Urinary bladder (tissue), 4 donors: ENCODE data around the gene ADCYAP1R1. TPM values are rescaled to one million over a fixed set of nuclear protein-coding genes. Genes with fewer than 3 reads are reported as not detected.

ENCODE experiments used
- DNase-seq: peaks from one replicate; pipeline ENCODE4 v3.0.0-alpha.2; 2015; ENCODE audit errors: extremely low spot score
- H3K27ac ChIP-seq: one replicate; pipeline ENCODE4 v1.5.1; 2013; ENCODE audit warnings: low read depth, mild to moderate bottlenecking, moderate library complexity
- H3K36me3 ChIP-seq: one replicate; pipeline ENCODE4 v1.6.1; 2013; ENCODE audit warnings: mild to moderate bottlenecking, moderate library complexity; ENCODE audit not compliant: insufficient read depth
- H3K4me1 ChIP-seq: one replicate; pipeline ENCODE4 v1.6.1; 2013; ENCODE audit warnings: mild to moderate bottlenecking, moderate library complexity; ENCODE audit not compliant: insufficient read depth
- H3K4me3 ChIP-seq: one replicate; pipeline ENCODE4 v1.5.1; 2013; ENCODE audit warnings: low read depth, low read length
- WGBS: extraction: QIAGEN DNeasy Blood & Tissue Kit; methylation state at CpG from one replicate; pipeline ENCODE4 v1.1.7; 2013; 5-methylcytosine and 5-hydroxymethylcytosine counted together
- polyA plus RNA-seq: library from polyadenylated mRNA; stranded (reverse); fragments of 200-250 nt; gene quantifications from one replicate; pipeline ENCODE4 v1.2.3, GENCODE V29; 2013
- total RNA-seq: library from RNA; depleted of rRNA; stranded (reverse); fragments of >200 nt; gene quantifications from one replicate; pipeline ENCODE4 v1.2.3, GENCODE V29; 2014
- donor health status: healthy with polysubstance abuse.
- donor health status: healthy.

Gene ADCYAP1R1
- total and polyA plus RNA-seq, 2 donors, result 4.5 to 4.9 TPM

DNA sequence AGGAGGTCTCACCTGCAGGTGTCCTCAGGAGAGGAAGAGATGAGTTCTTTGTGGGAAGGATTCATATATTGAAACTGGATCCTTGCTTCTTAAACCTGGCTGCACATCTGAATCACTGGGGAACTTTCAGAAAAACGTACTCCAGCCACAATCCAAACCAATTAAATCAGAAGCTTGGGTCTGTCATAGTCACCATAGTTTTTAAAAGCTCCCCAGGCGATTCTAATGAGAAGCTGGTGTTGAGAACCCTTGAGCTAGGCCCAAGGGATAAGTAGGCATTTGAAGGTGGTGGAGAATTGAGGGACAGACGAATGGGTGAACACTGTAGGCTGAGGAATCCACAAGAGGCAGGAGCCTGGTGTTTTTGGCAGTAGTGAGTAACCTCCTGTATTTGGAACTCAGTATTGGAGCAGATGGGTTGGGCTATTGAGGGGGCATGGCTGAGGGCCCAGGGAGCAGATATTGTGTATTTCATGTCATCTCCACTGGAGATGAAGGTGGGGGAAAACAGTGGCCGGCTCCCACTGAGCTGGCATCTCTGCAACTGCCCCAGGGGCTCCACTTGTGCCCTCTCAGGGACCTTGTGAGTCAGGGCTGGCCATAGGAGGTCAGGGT is 14.5 kb downstream of the ADCYAP1R1 start:
- whole genome bisulfite sequencing, result 77% methylated on average over 4 of the region's 4 CpGs
- Histone ChIP-seq H3K4me3 (no peak overlapping the region), H3K36me3 (no peaks in the 10 kb centered on the region), H3K27ac (no peak overlapping the region), H3K4me1 (no peaks in the 10 kb centered on the region)
- DNase-seq, result no peak

DNA sequence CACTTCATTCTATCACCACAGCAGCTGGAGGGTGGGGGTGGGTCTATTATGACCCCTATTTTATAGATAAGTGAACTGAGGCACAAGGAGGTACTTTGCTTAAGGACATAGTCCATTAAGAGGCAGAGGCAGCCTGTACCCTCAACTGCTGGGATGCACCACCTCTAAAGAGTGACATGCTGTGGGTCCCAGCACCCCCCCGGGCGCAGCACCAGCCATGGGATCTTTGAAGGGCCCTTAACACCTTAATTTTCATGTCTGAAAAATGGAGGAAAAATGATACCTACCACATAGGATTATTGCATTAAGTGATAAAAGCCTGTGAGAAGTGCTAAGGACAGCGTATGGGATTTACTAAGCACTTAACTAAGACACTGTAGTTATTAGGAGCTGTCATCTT is 15.4 kb downstream of the ADCYAP1R1 start:
- H3K4me1 ChIP-seq, result no peaks in the 10 kb centered on the region
- no peak overlapping the region for H3K4me3 ChIP-seq
- no peak for DNase-seq
- WGBS, result 75% methylated on average over 3 of the region's 3 CpGs
- no peak overlapping the region for H3K27ac ChIP-seq
- H3K36me3 ChIP-seq, result no peaks in the 10 kb centered on the region

DNA sequence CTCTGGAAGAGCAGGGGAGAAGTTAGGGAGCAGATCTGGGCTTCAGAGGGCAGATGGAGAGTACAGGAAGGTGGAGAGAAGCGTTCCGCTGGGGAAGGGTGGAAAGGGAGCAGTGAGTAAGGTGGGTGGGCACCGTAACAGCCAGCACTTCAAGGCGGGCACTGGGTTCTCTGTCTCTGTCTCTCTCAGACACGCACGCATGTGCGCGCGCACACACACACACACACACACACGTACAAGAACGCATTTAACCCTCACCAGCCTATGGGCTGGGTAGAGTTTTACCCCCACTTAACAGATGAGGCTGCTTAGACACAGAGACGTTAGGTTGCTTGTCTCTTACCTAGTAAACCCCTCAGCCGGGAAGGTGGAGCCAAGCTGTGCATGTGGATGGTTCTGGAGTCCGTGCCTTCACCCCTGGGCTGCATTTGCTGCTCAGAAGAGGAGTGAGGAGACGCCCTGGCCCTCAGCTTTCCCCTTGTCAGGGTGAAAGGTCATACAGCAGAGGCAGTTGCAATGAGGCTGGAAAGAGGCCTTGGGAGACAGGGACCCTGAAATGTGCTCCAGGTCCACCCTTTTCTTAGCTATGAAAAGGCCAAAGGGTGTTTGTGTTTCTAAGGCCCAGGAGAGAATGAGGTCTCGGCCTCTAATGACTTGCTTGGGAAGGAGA is 16.0 kb downstream of the ADCYAP1R1 start:
- Histone ChIP-seq H3K36me3 (no peaks in the 10 kb centered on the region), H3K27ac (no peak overlapping the region), H3K4me3 (no peak overlapping the region), H3K4me1 (no peaks in the 10 kb centered on the region)
- 93% methylated on average over 16 of the region's 16 CpGs for WGBS
- DNase-seq, result no peak

DNA sequence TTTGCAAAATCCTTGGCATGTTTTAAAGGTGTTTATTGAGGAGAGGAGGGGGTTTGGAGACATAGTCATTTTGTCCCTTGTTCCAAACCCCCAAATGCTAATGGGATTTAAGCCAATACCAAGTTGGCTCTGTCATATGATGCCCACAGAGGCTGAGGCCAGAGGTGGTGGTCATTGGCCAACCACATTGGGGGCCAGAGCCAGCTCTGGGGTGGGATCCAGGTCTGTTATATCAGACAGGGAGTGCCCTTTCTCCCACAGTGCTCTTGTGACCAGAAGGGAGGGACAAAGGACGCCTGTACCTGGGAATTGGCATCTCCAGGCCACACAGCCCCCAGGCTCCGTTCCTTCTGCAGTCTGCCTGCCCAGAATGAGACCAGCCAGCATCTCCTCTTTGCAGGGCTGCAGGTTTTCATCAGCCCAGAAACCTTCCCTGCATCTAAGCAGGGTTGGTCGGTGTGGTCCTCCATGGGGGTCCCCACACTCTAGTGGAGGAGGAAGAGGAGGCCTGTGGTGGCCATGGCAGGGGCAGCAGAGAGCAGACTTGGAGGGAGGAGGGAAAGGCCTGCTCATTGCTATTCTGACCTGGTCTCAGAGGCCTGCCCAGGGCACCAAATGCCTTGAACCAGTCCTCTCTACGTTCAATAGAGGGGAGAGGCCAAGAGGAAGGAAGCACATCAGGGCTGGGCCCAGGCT is 17.9 kb downstream of the ADCYAP1R1 start:
- H3K4me3 ChIP-seq, result no peak overlapping the region
- no peaks in the 10 kb centered on the region for H3K36me3 ChIP-seq
- DNase-seq, result no peak
- WGBS, result 76% methylated on average over 4 of the region's 4 CpGs
- no peak overlapping the region for H3K27ac ChIP-seq
- H3K4me1 ChIP-seq, result no peaks in the 10 kb centered on the region

DNA sequence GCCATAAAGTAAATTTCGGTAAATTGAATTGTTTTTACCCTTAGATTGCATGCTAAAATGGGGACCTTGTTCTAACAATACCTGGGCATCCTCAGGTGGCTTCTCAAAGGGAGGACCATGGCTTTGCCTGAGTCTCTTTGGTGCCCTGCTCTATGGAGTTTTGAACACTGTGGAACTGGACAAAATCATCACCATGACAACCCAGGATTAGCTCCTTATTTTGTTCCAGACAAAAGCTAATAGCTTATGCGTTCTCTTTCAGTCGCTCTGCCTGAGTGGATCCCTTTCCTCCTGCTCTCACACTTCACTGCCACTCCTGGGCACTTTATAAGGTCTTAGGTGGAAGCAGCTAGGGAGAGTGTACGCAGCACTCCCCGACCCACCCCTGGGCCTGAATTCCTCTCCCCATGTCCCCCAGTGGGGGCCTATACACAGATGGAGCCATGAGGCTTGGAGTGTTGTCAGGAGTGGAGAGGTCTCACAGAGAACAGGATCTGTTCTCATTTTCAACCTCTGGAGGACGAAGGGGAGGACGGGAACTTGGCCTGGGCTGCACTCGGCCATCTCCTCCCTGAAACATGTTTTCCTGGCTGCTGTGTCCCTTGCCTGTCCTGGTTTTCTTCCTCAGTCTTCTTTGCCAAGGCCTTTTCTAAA is 19.0 kb downstream of the ADCYAP1R1 start:
- H3K4me1 ChIP-seq, result no peaks in the 10 kb centered on the region
- WGBS, result 74% methylated on average over 8 of the region's 8 CpGs
- no peak for DNase-seq
- H3K27ac ChIP-seq, result no peak overlapping the region
- H3K36me3 ChIP-seq, result no peaks in the 10 kb centered on the region
- H3K4me3 ChIP-seq, result no peak overlapping the region

DNA sequence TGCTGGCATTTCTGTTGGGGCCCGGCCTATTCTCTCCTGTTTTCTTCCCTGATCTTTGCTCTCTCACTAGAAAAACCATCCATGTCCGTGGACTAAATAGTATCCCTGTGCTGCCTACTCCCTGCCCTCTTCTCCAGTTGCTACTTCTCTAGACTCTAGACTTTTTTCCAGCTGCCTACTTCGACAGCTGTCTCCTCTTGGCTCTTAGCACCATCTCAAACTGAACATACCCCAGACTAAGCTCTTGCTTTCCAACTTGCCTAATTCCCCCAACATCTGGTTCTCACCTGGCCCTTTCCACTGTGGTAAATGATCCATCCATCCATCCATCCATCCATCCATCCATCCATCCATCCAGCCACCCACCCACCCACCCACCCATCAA is 19.5 kb downstream of the ADCYAP1R1 start:
- no peak overlapping the region for H3K27ac ChIP-seq
- no peak for DNase-seq
- WGBS, result 65% methylated on average over 3 of the region's 3 CpGs
- H3K4me3 ChIP-seq, result no peak overlapping the region
- H3K4me1 ChIP-seq, result no peaks in the 10 kb centered on the region
- H3K36me3 ChIP-seq, result no peaks in the 10 kb centered on the region

DNA sequence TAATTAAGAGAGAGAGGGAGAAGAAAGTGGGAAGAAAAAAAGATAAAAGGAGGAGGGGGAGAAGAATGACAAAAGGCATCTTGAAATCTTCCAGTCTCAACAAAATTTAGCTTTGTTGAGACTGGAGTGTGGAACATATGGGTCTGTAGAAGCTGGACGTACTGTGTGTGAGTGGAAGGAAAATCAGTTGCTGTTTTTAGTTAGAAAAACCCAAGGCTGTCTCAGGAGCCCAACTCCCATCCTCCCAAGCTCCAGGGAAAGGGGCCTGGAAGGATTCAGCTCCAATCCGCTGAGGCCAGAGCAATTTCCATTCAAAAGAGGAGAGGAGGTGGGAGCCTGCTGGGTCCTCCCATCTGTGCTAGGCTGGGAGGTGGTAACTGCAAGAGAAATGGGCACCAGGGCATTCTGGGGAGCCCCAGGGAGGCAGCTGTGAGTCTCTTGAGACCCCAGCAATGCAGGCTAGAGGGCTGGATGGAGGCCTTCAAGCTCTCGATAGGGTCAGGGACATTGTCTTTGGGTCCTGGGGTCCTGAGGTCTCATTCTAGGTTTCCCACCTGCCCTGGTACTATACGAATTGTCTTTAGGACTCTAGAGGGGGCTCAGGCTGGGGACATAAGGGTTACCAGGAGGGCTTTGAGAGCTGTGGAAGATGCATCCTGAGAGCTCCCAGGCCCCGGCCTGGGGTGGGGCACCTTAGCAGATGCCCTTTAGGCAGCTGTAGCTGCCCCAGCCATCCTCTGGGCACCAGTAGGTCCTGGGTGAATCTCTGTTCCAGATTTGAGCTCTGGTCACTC is 21.4 kb downstream of the ADCYAP1R1 start:
- WGBS, result 86% methylated on average over 5 of the region's 5 CpGs
- H3K4me3 ChIP-seq, result no peak overlapping the region
- no peaks in the 10 kb centered on the region for H3K36me3 ChIP-seq
- no peak overlapping the region for H3K27ac ChIP-seq
- H3K4me1 ChIP-seq, result no peaks in the 10 kb centered on the region
- DNase-seq, result no peak

DNA sequence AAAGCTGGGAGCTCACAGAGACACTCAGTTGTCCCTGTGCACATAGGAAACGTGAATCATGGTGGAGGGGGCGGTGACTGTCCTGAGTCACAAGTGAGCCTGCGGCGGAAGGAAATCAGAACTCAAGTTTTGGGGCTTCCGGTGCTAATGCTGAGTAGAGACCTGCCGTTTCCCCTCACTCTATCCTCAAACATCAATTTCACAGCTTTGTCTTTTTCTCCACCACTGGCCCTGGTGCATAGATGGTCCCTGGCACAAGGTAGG is 21.9 kb downstream of the ADCYAP1R1 start:
- H3K4me1 ChIP-seq, result no peaks in the 10 kb centered on the region
- 86% methylated on average over 6 of the region's 6 CpGs for WGBS
- DNase-seq, result no peak
- H3K36me3 ChIP-seq, result no peaks in the 10 kb centered on the region
- H3K4me3 ChIP-seq, result no peak overlapping the region
- no peak overlapping the region for H3K27ac ChIP-seq

DNA sequence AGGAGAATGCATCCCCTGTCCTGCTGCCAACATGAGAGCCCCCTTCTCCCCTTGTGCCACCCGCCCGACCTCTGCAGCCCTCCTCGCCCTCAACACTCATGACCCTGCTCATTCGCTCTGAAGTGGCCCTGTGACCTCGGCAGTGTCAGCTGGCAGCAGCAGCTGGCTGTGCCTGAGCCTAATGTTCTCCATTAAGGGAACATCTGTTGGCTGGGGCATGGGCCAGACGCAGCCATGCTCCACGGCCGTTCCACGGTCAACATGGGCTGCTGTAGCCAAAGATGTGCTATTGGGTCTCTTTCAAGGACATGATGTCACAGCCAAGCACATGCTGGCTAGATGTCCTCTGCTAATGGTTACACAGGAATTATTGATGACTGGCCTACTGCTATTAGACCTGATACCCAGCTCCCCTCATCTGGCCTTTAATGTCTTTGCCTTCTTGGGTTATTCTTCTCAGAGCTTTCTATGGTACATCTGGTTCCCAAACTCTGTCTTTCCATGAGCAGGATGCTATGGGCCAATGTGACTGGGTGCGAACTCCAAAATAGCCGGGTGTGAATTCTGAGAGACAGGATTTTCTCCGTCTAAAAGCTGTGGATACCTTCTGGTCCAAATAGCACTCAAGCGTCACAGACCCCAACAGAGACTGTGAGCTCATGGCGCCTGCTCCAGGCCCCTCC is 22.4 kb downstream of the ADCYAP1R1 start:
- Histone ChIP-seq H3K4me1 (no peaks in the 10 kb centered on the region), H3K36me3 (no peaks in the 10 kb centered on the region), H3K27ac (no peak overlapping the region), H3K4me3 (no peak overlapping the region)
- whole genome bisulfite sequencing, result 85% methylated on average over 14 of the region's 14 CpGs
- DNase-seq, result no peak

DNA sequence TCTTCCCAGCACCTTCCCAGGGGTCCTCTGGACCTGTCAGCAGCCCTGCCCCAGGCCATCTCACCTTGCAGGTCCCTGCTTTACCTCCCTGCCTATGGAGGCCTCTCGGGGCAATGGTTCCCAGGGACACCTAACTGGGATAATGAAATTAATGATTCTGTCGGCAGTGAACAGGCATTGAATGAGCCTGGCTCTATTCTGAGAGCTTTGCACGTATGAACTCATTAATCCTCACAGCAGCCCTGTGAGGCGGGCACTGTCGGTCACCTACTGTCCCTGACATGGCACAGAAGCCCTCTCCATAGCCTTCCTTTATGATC is 22.9 kb downstream of the ADCYAP1R1 start:
- DNase-seq, result no peak
- no peaks in the 10 kb centered on the region for H3K4me1 ChIP-seq
- no peak overlapping the region for H3K4me3 ChIP-seq
- no peak overlapping the region for H3K27ac ChIP-seq
- no peaks in the 10 kb centered on the region for H3K36me3 ChIP-seq
- WGBS, result 91% methylated on average over 5 of the region's 5 CpGs

DNA sequence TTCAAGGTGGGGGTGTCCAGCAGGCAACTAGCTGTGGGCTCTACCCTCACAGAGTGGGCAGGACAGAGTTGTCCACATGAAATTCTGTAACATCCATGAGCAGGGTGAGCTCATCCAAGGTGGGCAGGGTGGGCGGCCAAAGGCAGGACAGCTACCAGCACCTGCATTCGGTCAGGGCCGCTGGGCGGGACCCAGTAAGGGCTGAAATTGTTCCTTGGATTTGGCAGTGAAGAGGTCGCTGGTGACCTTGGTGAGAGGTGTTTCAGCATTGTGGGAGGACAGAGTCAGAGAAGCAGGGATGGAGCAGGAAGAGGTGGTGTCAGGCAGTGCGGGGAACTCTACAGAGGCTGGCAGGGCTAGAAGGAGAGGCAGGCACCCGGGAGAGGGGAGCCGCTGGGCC is 23.9 kb downstream of the ADCYAP1R1 start:
- WGBS, result 87% methylated on average over 8 of the region's 8 CpGs
- no peaks in the 10 kb centered on the region for H3K4me1 ChIP-seq
- H3K27ac ChIP-seq, result no peak overlapping the region
- DNase-seq, result no peak
- H3K36me3 ChIP-seq, result no peaks in the 10 kb centered on the region
- no peak overlapping the region for H3K4me3 ChIP-seq

DNA sequence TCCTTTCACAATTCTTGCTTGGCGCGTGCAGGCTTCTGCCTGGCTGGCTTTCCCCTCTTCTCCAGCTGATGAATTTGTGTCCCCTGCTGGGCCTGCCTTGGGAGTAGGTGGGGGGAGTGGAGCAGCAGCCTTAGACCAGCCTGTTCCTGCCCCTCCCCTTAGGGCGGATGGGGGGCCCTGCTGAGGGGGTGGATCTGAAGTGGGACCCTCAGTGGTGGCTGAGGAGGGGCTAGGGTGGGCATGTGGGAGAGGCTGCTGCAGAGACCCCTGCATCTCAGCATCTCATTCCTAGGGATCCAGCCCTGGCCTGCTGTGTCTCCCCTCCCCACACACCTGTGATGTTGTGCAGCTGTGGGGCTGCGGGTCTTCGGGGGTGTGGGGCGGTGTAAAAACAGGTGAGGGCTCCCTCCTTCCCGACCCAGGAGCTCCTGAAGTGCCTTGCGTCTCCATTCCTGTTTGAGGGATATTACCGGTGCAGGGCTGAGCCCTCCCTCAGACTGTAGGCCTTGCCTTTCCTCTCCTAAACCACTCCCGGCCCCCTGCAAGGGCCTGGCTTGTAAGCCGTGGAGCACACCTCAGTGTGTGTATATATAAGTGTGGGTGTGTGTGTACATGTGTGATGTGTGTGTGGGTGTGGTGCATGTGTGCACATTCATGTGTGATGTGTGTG is 24.7 kb downstream of the ADCYAP1R1 start:
- Histone ChIP-seq H3K4me1 (no peaks in the 10 kb centered on the region), H3K27ac (no peak overlapping the region), H3K4me3 (no peak overlapping the region), H3K36me3 (no peaks in the 10 kb centered on the region)
- DNase-seq, result no peak
- 82% methylated on average over 11 of the region's 11 CpGs for WGBS
